Loucy (cell line): ENCODE results near the gene RUSC1.

Source experiments
- CTCF ChIP-seq: fragments of 200-600 bp; sonication (generic); conservative IDR thresholded peaks from 2 replicates; pipeline ENCODE4 v1.5.1; 2014; ENCODE audit warnings: mild to moderate bottlenecking, antibody characterized with exemption, low read length
- EZH2phosphoT487 ChIP-seq: fragments of 200-600 bp; IDR thresholded peaks from 2 replicates; pipeline ENCODE4 v1.6.1; 2018; ENCODE audit warnings: antibody characterized with exemption, mild to moderate bottlenecking, moderate library complexity, borderline replicate concordance

GRCh38 chr1:155300553-155301329, 20.0 kb upstream of the RUSC1 start:
- no peak for TF ChIP-seq EZH2phosphoT487
- TF ChIP-seq CTCF: no peak
